Adipose tissue (tissue), 3 donors: ENCODE results near the gene WIPF1. TPM values are rescaled to one million over a fixed set of nuclear protein-coding genes. Genes with fewer than 3 reads are reported as not detected.

Experiments used
- H3K27ac ChIP-seq: one replicate; pipeline ENCODE4 v1.5.1; 2013; ENCODE audit warnings: low read depth, low read length
- WGBS, 3 donors: extraction: QIAGEN DNeasy Blood & Tissue Kit; methylation state at CpG; one replicate each; pipeline ENCODE4 v1.1.7; 2013; 5-methylcytosine and 5-hydroxymethylcytosine counted together
- polyA plus RNA-seq, 3 donors: library from polyadenylated mRNA; stranded (reverse); fragments of 200-250 nt; gene quantifications; one replicate each; pipeline ENCODE4 v1.2.3, GENCODE V29; 2013
- donor health status: healthy with polysubstance abuse.
- donor health status: Bipolar disorder and iron deficiency.
- donor health status: healthy.

WIPF1 gene
- 10 to 100 TPM in 2 of 3 donors, 1 to 10 TPM in 1; 5.8 to 43.9 (median 20.4) TPM for polyA plus RNA-seq

GRCh38 chr2:174597345-174598047 is at the start of gene WIPF1:
WIPF1 (minus strand) TSS chr2:174597804; CDS start chr2:174585573, 12,231 bp downstream.
- H3K27ac ChIP-seq, result no peak within 1 kb of the TSS
- 22 to 74% (median 41%) methylated on average over 6 of the region's 6 CpGs for WGBS, 3 donors

- H3K27ac ChIP-seq, result no peak overlapping the region
- 68 to 89% (median 77%) methylated on average over 2 of the region's 2 CpGs for WGBS, 3 donors
Observed at GRCh38 chr2:174645296-174645695, 47.7 kb upstream of the WIPF1 start.

- H3K27ac ChIP-seq, result no peak overlapping the region
- WGBS, 3 donors, result 90 to 98% (median 93%) methylated on average over 1 of the region's 1 CpG
Observed at GRCh38 chr2:174644406-174644805, 46.8 kb upstream of the WIPF1 start.

- H3K27ac ChIP-seq, result no peak overlapping the region
- WGBS, 3 donors, result 97 to 98% (median 98%) methylated on average over 6 of the region's 6 CpGs
Observed at GRCh38 chr2:174643356-174643755, 45.8 kb upstream of the WIPF1 start.

GRCh38 chr2:174641168-174641567 is 43.6 kb upstream of the WIPF1 start:
- H3K27ac ChIP-seq, result no peak overlapping the region
- 89 to 97% (median 96%) methylated on average over 1 of the region's 1 CpG for WGBS, 3 donors

- 81 to 92% (median 87%) methylated on average over 1 of the region's 1 CpG for WGBS, 3 donors
Observed at GRCh38 chr2:174636987-174637386, 39.4 kb upstream of the WIPF1 start.

GRCh38 chr2:174635776-174636404 is 38.3 kb upstream of the WIPF1 start:
- 87 to 94% (median 88%) methylated on average over 3 of the region's 3 CpGs for WGBS, 3 donors
- no peak overlapping the region for H3K27ac ChIP-seq

More at GRCh38 chr2:174636987-174637386, 39.4 kb upstream of the WIPF1 start:
- H3K27ac ChIP-seq, result no peak overlapping the region

GRCh38 chr2:174635015-174635593 is 37.5 kb upstream of the WIPF1 start:
- 86 to 98% (median 91%) methylated on average over 3 of the region's 3 CpGs for WGBS, 3 donors
- H3K27ac ChIP-seq, result peak overlapping the region; percentile 29

- 33 to 69% (median 35%) methylated on average over 13 of the region's 13 CpGs for WGBS, 3 donors
- H3K27ac ChIP-seq, result peak overlapping the region; percentile 29
Observed at GRCh38 chr2:174634130-174635014, 36.8 kb upstream of the WIPF1 start.

GRCh38 chr2:174633623-174633930 is 36.0 kb upstream of the WIPF1 start:
- peak overlapping the region; percentile 22 for H3K27ac ChIP-seq
- WGBS, 3 donors, result 22 to 71% (median 26%) methylated on average over 8 of the region's 8 CpGs

- 22 to 72% (median 31%) methylated on average over 7 of the region's 7 CpGs for WGBS, 3 donors
- H3K27ac ChIP-seq, result peak overlapping the region; percentile 22
Observed at GRCh38 chr2:174632841-174633622, 35.4 kb upstream of the WIPF1 start.

GRCh38 chr2:174631009-174631981 is 33.7 kb upstream of the WIPF1 start:
- WGBS, 3 donors, result 79 to 93% (median 82%) methylated on average over 11 of the region's 11 CpGs
- H3K27ac ChIP-seq, result no peak overlapping the region

- 75 to 93% (median 77%) methylated on average over 3 of the region's 3 CpGs for WGBS, 3 donors
- no peak overlapping the region for H3K27ac ChIP-seq
Observed at GRCh38 chr2:174630107-174630506, 32.5 kb upstream of the WIPF1 start.

- H3K27ac ChIP-seq, result no peak overlapping the region
- WGBS, 3 donors, result 92 to 94% (median 93%) methylated on average over 6 of the region's 6 CpGs
Observed at GRCh38 chr2:174629506-174629905, 31.9 kb upstream of the WIPF1 start.

GRCh38 chr2:174628528-174629169 is 31.0 kb upstream of the WIPF1 start:
- no peak overlapping the region for H3K27ac ChIP-seq
- 90 to 93% (median 90%) methylated on average over 2 of the region's 2 CpGs for WGBS, 3 donors

GRCh38 chr2:174627216-174627615 is 29.6 kb upstream of the WIPF1 start:
- H3K27ac ChIP-seq, result no peak overlapping the region
